SIG-M5 treated with dmso at 0.1 percent for 504 hours (cell line): ENCODE results near the gene ADH5.
"Not testable (repeated sequence)": the region's sequence is repeated elsewhere in the genome, so short reads cannot be mapped to it uniquely, and the experiment has no call there.

ENCODE experiments used
- DNase-seq: peaks from one replicate; lab custom pipeline; 2025; ENCODE audit not compliant: unreplicated experiment; lab: John Stamatoyannopoulos, UW

Gene ADH5

GRCh38 chr4:99033956-99034355, 54.6 kb downstream of the ADH5 start:
- no peak for DNase-seq

GRCh38 chr4:99029852-99030251, 58.7 kb downstream of the ADH5 start:
- DNase-seq, result no peak

GRCh38 chr4:99029018-99029735, 59.4 kb downstream of the ADH5 start:
- DNase-seq, result no peak

GRCh38 chr4:99028187-99028586, 60.4 kb downstream of the ADH5 start:
- no peak for DNase-seq

- no peak for DNase-seq
Observed at GRCh38 chr4:99027304-99027703, 61.3 kb downstream of the ADH5 start.

- no peak for DNase-seq
Observed at GRCh38 chr4:99025506-99025905, 63.1 kb downstream of the ADH5 start.

GRCh38 chr4:99024481-99025275, 63.9 kb downstream of the ADH5 start:
- no peak for DNase-seq

- DNase-seq, result not testable (repeated sequence)
Observed at GRCh38 chr4:99023800-99024251, 64.8 kb downstream of the ADH5 start.

GRCh38 chr4:99022566-99022965, 66.0 kb downstream of the ADH5 start:
- no peak for DNase-seq

GRCh38 chr4:99021386-99021785, 67.2 kb downstream of the ADH5 start:
- DNase-seq, result no peak
